ENCODE data around the gene SLC6A15.

SLC6A15 gene

GRCh38 chr12:84910549-84911241, 1.9 kb downstream of the SLC6A15 start:
- no peak for TF ChIP-seq ZNF274 (IDR thresholded peaks at IDR 0.05; ENCODE audit: low read depth, low read length)
- H3K4me3 ChIP-seq (ENCODE audit: low read length): peak overlapping the region; percentile 33

- TF ChIP-seq ZNF274 (IDR thresholded peaks at IDR 0.05; ENCODE audit: low read depth, low read length): no peak
- H3K4me3 ChIP-seq (ENCODE audit: low read length): no peak overlapping the region
Measured at GRCh38 chr12:84904051-84904450, 8.5 kb downstream of the SLC6A15 start.

GRCh38 chr12:84891106-84891838, 21.3 kb downstream of the SLC6A15 start:
- no peak for TF ChIP-seq ZNF274 (IDR thresholded peaks at IDR 0.05; ENCODE audit: low read depth, low read length)
- no peak overlapping the region for H3K4me3 ChIP-seq (ENCODE audit: low read length)

- no peak for TF ChIP-seq ZNF274 (IDR thresholded peaks at IDR 0.05; ENCODE audit: low read depth, low read length)
- H3K4me3 ChIP-seq (ENCODE audit: low read length): no peak overlapping the region
Measured at GRCh38 chr12:84889818-84890217, 22.8 kb downstream of the SLC6A15 start.

GRCh38 chr12:84888861-84889260, 23.7 kb downstream of the SLC6A15 start:
- TF ChIP-seq ZNF274 (IDR thresholded peaks at IDR 0.05; ENCODE audit: low read depth, low read length): no peak
- no peak overlapping the region for H3K4me3 ChIP-seq (ENCODE audit: low read length)

GRCh38 chr12:84877340-84877739, 35.3 kb downstream of the SLC6A15 start:
- no peak for TF ChIP-seq ZNF274 (IDR thresholded peaks at IDR 0.05; ENCODE audit: low read depth, low read length)
- no peak overlapping the region for H3K4me3 ChIP-seq (ENCODE audit: low read length)

GRCh38 chr12:84875241-84875640, 37.4 kb downstream of the SLC6A15 start:
- no peak overlapping the region for H3K4me3 ChIP-seq (ENCODE audit: low read length)
- no peak for TF ChIP-seq ZNF274 (IDR thresholded peaks at IDR 0.05; ENCODE audit: low read depth, low read length)

GRCh38 chr12:84874825-84875139, 37.8 kb downstream of the SLC6A15 start:
- H3K4me3 ChIP-seq (ENCODE audit: low read length): no peak overlapping the region
- no peak for TF ChIP-seq ZNF274 (IDR thresholded peaks at IDR 0.05; ENCODE audit: low read depth, low read length)

GRCh38 chr12:84874125-84874824, 38.3 kb downstream of the SLC6A15 start:
- TF ChIP-seq ZNF274 (IDR thresholded peaks at IDR 0.05; ENCODE audit: low read depth, low read length): no peak

GRCh38 chr12:84862186-84862585, 50.4 kb downstream of the SLC6A15 start:
- H3K4me3 ChIP-seq (ENCODE audit: low read length): no peak overlapping the region
- no peak for TF ChIP-seq ZNF274 (IDR thresholded peaks at IDR 0.05; ENCODE audit: low read depth, low read length)

More at GRCh38 chr12:84874125-84874824, 38.3 kb downstream of the SLC6A15 start:
- H3K4me3 ChIP-seq (ENCODE audit: low read length): no peak overlapping the region

GRCh38 chr12:84860718-84861117, 51.9 kb downstream of the SLC6A15 start:
- H3K4me3 ChIP-seq (ENCODE audit: low read length): no peak overlapping the region
- TF ChIP-seq ZNF274 (IDR thresholded peaks at IDR 0.05; ENCODE audit: low read depth, low read length): no peak

GRCh38 chr12:84858796-84859195, 53.8 kb downstream of the SLC6A15 start:
- TF ChIP-seq ZNF274 (IDR thresholded peaks at IDR 0.05; ENCODE audit: low read depth, low read length): no peak
- H3K4me3 ChIP-seq (ENCODE audit: low read length): no peak overlapping the region

GRCh38 chr12:84857525-84858208, 54.9 kb downstream of the SLC6A15 start:
- TF ChIP-seq ZNF274 (IDR thresholded peaks at IDR 0.05; ENCODE audit: low read depth, low read length): no peak
- no peak overlapping the region for H3K4me3 ChIP-seq (ENCODE audit: low read length)

GRCh38 chr12:84856156-84856900, 56.3 kb downstream of the SLC6A15 start:
- TF ChIP-seq ZNF274 (IDR thresholded peaks at IDR 0.05; ENCODE audit: low read depth, low read length): no peak
- H3K4me3 ChIP-seq (ENCODE audit: low read length): no peak overlapping the region

All from GM08714 (cell line).